ENCODE data around the gene LHFPL2.

LHFPL2 gene

GRCh38 chr5:78536661-78537196 lies 111.8 kb downstream of the LHFPL2 start:
- Histone ChIP-seq H3K27ac (ENCODE audit: low read length) (no peak overlapping the region), H3K9ac (ENCODE audit: low read length) (no peak overlapping the region), H3K4me1 (ENCODE audit: control insufficient read depth, low read depth, low read length) (peaks cover 21% of the 10 kb centered on the region)

GRCh38 chr5:78534905-78535200 lies 113.7 kb downstream of the LHFPL2 start:
- Histone ChIP-seq H3K9ac (ENCODE audit: low read length) (no peak overlapping the region), H3K4me3 (ENCODE audit: low read length) (no peak overlapping the region), H3K27me3 (ENCODE audit: control insufficient read depth, insufficient read depth, low read length) (no peaks in the 10 kb centered on the region), H3K27ac (ENCODE audit: low read length) (no peak overlapping the region), H3K9me3 (ENCODE audit: control insufficient read depth, low read depth, low read length) (no peaks in the 10 kb centered on the region), H3K36me3 (ENCODE audit: control insufficient read depth, low read depth, low read length) (no peaks in the 10 kb centered on the region), H3K4me1 (ENCODE audit: control insufficient read depth, low read depth, low read length) (peaks cover 6% of the 10 kb centered on the region)

More at GRCh38 chr5:78536661-78537196, 111.8 kb downstream of the LHFPL2 start:
- Histone ChIP-seq H3K36me3 (ENCODE audit: control insufficient read depth, low read depth, low read length) (no peaks in the 10 kb centered on the region), H3K9me3 (ENCODE audit: control insufficient read depth, low read depth, low read length) (no peaks in the 10 kb centered on the region), H3K27me3 (ENCODE audit: control insufficient read depth, insufficient read depth, low read length) (no peaks in the 10 kb centered on the region), H3K4me3 (ENCODE audit: low read length) (no peak overlapping the region)

- no peaks in the 10 kb centered on the region for H3K27me3 ChIP-seq (ENCODE audit: control insufficient read depth, insufficient read depth, low read length)
- no peaks in the 10 kb centered on the region for H3K36me3 ChIP-seq (ENCODE audit: control insufficient read depth, low read depth, low read length)
- no peak overlapping the region for H3K27ac ChIP-seq (ENCODE audit: low read length)
- no peaks in the 10 kb centered on the region for H3K9me3 ChIP-seq (ENCODE audit: control insufficient read depth, low read depth, low read length)
- no peak overlapping the region for H3K9ac ChIP-seq (ENCODE audit: low read length)
- no peak overlapping the region for H3K4me3 ChIP-seq (ENCODE audit: low read length)
- H3K4me1 ChIP-seq (ENCODE audit: control insufficient read depth, low read depth, low read length), result peaks cover 6% of the 10 kb centered on the region
These were observed 114.2 kb downstream of the LHFPL2 start for GRCh38 chr5:78534148-78534904.

GRCh38 chr5:78533356-78533755 lies 115.2 kb downstream of the LHFPL2 start:
- H3K27me3 ChIP-seq (ENCODE audit: control insufficient read depth, insufficient read depth, low read length), result no peaks in the 10 kb centered on the region
- no peaks in the 10 kb centered on the region for H3K36me3 ChIP-seq (ENCODE audit: control insufficient read depth, low read depth, low read length)
- no peak overlapping the region for H3K27ac ChIP-seq (ENCODE audit: low read length)
- peaks cover 6% of the 10 kb centered on the region for H3K4me1 ChIP-seq (ENCODE audit: control insufficient read depth, low read depth, low read length)
- no peak overlapping the region for H3K9ac ChIP-seq (ENCODE audit: low read length)
- H3K9me3 ChIP-seq (ENCODE audit: control insufficient read depth, low read depth, low read length), result no peaks in the 10 kb centered on the region
- no peak overlapping the region for H3K4me3 ChIP-seq (ENCODE audit: low read length)

GRCh38 chr5:78530342-78531096 lies 118.1 kb downstream of the LHFPL2 start:
- Histone ChIP-seq H3K27me3 (ENCODE audit: control insufficient read depth, insufficient read depth, low read length) (no peaks in the 10 kb centered on the region), H3K4me3 (ENCODE audit: low read length) (no peak overlapping the region), H3K36me3 (ENCODE audit: control insufficient read depth, low read depth, low read length) (no peaks in the 10 kb centered on the region), H3K27ac (ENCODE audit: low read length) (no peak overlapping the region), H3K9me3 (ENCODE audit: control insufficient read depth, low read depth, low read length) (no peaks in the 10 kb centered on the region), H3K4me1 (ENCODE audit: control insufficient read depth, low read depth, low read length) (peaks cover 15% of the 10 kb centered on the region), H3K9ac (ENCODE audit: low read length) (no peak overlapping the region)

- Histone ChIP-seq H3K27me3 (ENCODE audit: control insufficient read depth, insufficient read depth, low read length) (no peaks in the 10 kb centered on the region), H3K27ac (ENCODE audit: low read length) (peak overlapping the region; percentile 12), H3K4me1 (ENCODE audit: control insufficient read depth, low read depth, low read length) (peaks cover 15% of the 10 kb centered on the region), H3K9me3 (ENCODE audit: control insufficient read depth, low read depth, low read length) (no peaks in the 10 kb centered on the region), H3K36me3 (ENCODE audit: control insufficient read depth, low read depth, low read length) (no peaks in the 10 kb centered on the region), H3K9ac (ENCODE audit: low read length) (no peak overlapping the region), H3K4me3 (ENCODE audit: low read length) (no peak overlapping the region)
These were observed 120.6 kb downstream of the LHFPL2 start for GRCh38 chr5:78527925-78528324.

GRCh38 chr5:78527054-78527859 lies 121.3 kb downstream of the LHFPL2 start:
- no peaks in the 10 kb centered on the region for H3K9me3 ChIP-seq (ENCODE audit: control insufficient read depth, low read depth, low read length)
- peak overlapping the region; percentile 12 for H3K27ac ChIP-seq (ENCODE audit: low read length)
- H3K27me3 ChIP-seq (ENCODE audit: control insufficient read depth, insufficient read depth, low read length), result no peaks in the 10 kb centered on the region
- no peaks in the 10 kb centered on the region for H3K36me3 ChIP-seq (ENCODE audit: control insufficient read depth, low read depth, low read length)
- H3K9ac ChIP-seq (ENCODE audit: low read length), result no peak overlapping the region
- no peak overlapping the region for H3K4me3 ChIP-seq (ENCODE audit: low read length)
- peaks cover 15% of the 10 kb centered on the region for H3K4me1 ChIP-seq (ENCODE audit: control insufficient read depth, low read depth, low read length)

- Histone ChIP-seq H3K27me3 (ENCODE audit: control insufficient read depth, insufficient read depth, low read length) (no peaks in the 10 kb centered on the region), H3K27ac (ENCODE audit: low read length) (no peak overlapping the region), H3K36me3 (ENCODE audit: control insufficient read depth, low read depth, low read length) (no peaks in the 10 kb centered on the region), H3K9ac (ENCODE audit: low read length) (no peak overlapping the region), H3K9me3 (ENCODE audit: control insufficient read depth, low read depth, low read length) (no peaks in the 10 kb centered on the region), H3K4me1 (ENCODE audit: control insufficient read depth, low read depth, low read length) (peaks cover 15% of the 10 kb centered on the region), H3K4me3 (ENCODE audit: low read length) (no peak overlapping the region)
These were observed 122.5 kb downstream of the LHFPL2 start for GRCh38 chr5:78526049-78526525.

- H3K4me3 ChIP-seq (ENCODE audit: low read length), result no peak overlapping the region
- no peak overlapping the region for H3K9ac ChIP-seq (ENCODE audit: low read length)
- peaks cover 21% of the 10 kb centered on the region for H3K4me1 ChIP-seq (ENCODE audit: control insufficient read depth, low read depth, low read length)
- H3K9me3 ChIP-seq (ENCODE audit: control insufficient read depth, low read depth, low read length), result no peaks in the 10 kb centered on the region
- H3K27me3 ChIP-seq (ENCODE audit: control insufficient read depth, insufficient read depth, low read length), result no peaks in the 10 kb centered on the region
- no peaks in the 10 kb centered on the region for H3K36me3 ChIP-seq (ENCODE audit: control insufficient read depth, low read depth, low read length)
- no peak overlapping the region for H3K27ac ChIP-seq (ENCODE audit: low read length)
These were observed 125.0 kb downstream of the LHFPL2 start for GRCh38 chr5:78523314-78524193.

- Histone ChIP-seq H3K4me3 (ENCODE audit: low read length) (no peak overlapping the region), H3K9ac (ENCODE audit: low read length) (no peak overlapping the region), H3K9me3 (ENCODE audit: control insufficient read depth, low read depth, low read length) (no peaks in the 10 kb centered on the region), H3K4me1 (ENCODE audit: control insufficient read depth, low read depth, low read length) (peaks cover 17% of the 10 kb centered on the region), H3K36me3 (ENCODE audit: control insufficient read depth, low read depth, low read length) (no peaks in the 10 kb centered on the region), H3K27ac (ENCODE audit: low read length) (no peak overlapping the region), H3K27me3 (ENCODE audit: control insufficient read depth, insufficient read depth, low read length) (no peaks in the 10 kb centered on the region)
These were observed 125.9 kb downstream of the LHFPL2 start for GRCh38 chr5:78522476-78523260.

Measured in iPS-18a (cell line).